Rectal smooth muscle tissue (tissue), 1 donor: ENCODE results near the gene GMPR.
A peak's percentile ranks its signal among the peaks of the same experiment; 100 is the strongest.

Source experiments
- H3K27ac ChIP-seq: one replicate; pipeline ENCODE4 v1.7.0; 2013; ENCODE audit warnings: low read depth, low read length, inconsistent platforms
- H3K27me3 ChIP-seq: one replicate; pipeline ENCODE4 v1.7.0; 2013; ENCODE audit warnings: low read length; ENCODE audit not compliant: control insufficient read depth, insufficient read depth
- H3K36me3 ChIP-seq: one replicate; pipeline ENCODE4 v1.7.0; 2013; ENCODE audit warnings: low read length; ENCODE audit not compliant: control insufficient read depth, insufficient read depth
- H3K4me1 ChIP-seq: one replicate; pipeline ENCODE4 v1.7.0; 2013; ENCODE audit warnings: low read length; ENCODE audit not compliant: control insufficient read depth, insufficient read depth
- H3K4me3 ChIP-seq: one replicate; pipeline ENCODE4 v1.7.0; 2013; ENCODE audit warnings: low read length
- H3K9ac ChIP-seq: one replicate; pipeline ENCODE4 v1.7.0; 2013; ENCODE audit warnings: low read length

The GMPR gene

GRCh38 chr6:16238057-16238962 is at the start of gene GMPR:
Gene GMPR, plus strand, starts transcription at chr6:16238587. Its CDS starts 107 bp downstream, at chr6:16238694.
- Histone ChIP-seq H3K27ac (peak within 1 kb of the TSS; percentile 71), H3K4me3 (peak within 1 kb of the TSS; percentile 67), H3K27me3 (no peaks in the 10 kb centered on the region), H3K36me3 (no peaks in the 10 kb centered on the region), H3K9ac (peak within 1 kb of the TSS; percentile 6), H3K4me1 (peaks cover 4% of the 10 kb centered on the region)

- Histone ChIP-seq H3K9ac (no peak overlapping the region), H3K36me3 (no peaks in the 10 kb centered on the region), H3K4me3 (no peak overlapping the region), H3K27me3 (no peaks in the 10 kb centered on the region), H3K27ac (no peak overlapping the region), H3K4me1 (peaks cover 2% of the 10 kb centered on the region)
These were observed 48.2 kb upstream of the GMPR start for GRCh38 chr6:16190214-16190613.

GRCh38 chr6:16196260-16196983 is 42.0 kb upstream of the GMPR start:
- H3K4me3 ChIP-seq: peak overlapping the region; percentile 18
- H3K27me3 ChIP-seq: no peaks in the 10 kb centered on the region
- H3K9ac ChIP-seq: no peak overlapping the region
- H3K36me3 ChIP-seq: no peaks in the 10 kb centered on the region
- no peak overlapping the region for H3K27ac ChIP-seq
- no peaks in the 10 kb centered on the region for H3K4me1 ChIP-seq

- H3K27ac ChIP-seq: no peak overlapping the region
- H3K9ac ChIP-seq: no peak overlapping the region
- H3K4me3 ChIP-seq: peak overlapping the region; percentile 18
- no peaks in the 10 kb centered on the region for H3K4me1 ChIP-seq
- H3K36me3 ChIP-seq: no peaks in the 10 kb centered on the region
- no peaks in the 10 kb centered on the region for H3K27me3 ChIP-seq
These were observed 41.3 kb upstream of the GMPR start for GRCh38 chr6:16196984-16197546.

- Histone ChIP-seq H3K36me3 (no peaks in the 10 kb centered on the region), H3K4me1 (no peaks in the 10 kb centered on the region), H3K9ac (no peak overlapping the region), H3K27ac (no peak overlapping the region), H3K27me3 (no peaks in the 10 kb centered on the region), H3K4me3 (no peak overlapping the region)
These were observed 40.2 kb upstream of the GMPR start for GRCh38 chr6:16198061-16198705.

GRCh38 chr6:16199804-16200203 is 38.6 kb upstream of the GMPR start:
- no peaks in the 10 kb centered on the region for H3K36me3 ChIP-seq
- H3K27ac ChIP-seq: no peak overlapping the region
- H3K27me3 ChIP-seq: no peaks in the 10 kb centered on the region
- no peak overlapping the region for H3K4me3 ChIP-seq
- no peaks in the 10 kb centered on the region for H3K4me1 ChIP-seq
- H3K9ac ChIP-seq: no peak overlapping the region

GRCh38 chr6:16200321-16200883 is 38.0 kb upstream of the GMPR start:
- Histone ChIP-seq H3K4me3 (peak overlapping the region; percentile 17), H3K27ac (no peak overlapping the region), H3K9ac (no peak overlapping the region), H3K27me3 (no peaks in the 10 kb centered on the region), H3K4me1 (no peaks in the 10 kb centered on the region), H3K36me3 (no peaks in the 10 kb centered on the region)

- no peaks in the 10 kb centered on the region for H3K36me3 ChIP-seq
- no peak overlapping the region for H3K27ac ChIP-seq
- no peaks in the 10 kb centered on the region for H3K4me1 ChIP-seq
- H3K9ac ChIP-seq: no peak overlapping the region
- no peaks in the 10 kb centered on the region for H3K27me3 ChIP-seq
- H3K4me3 ChIP-seq: no peak overlapping the region
These were observed 36.7 kb upstream of the GMPR start for GRCh38 chr6:16201706-16202105.

GRCh38 chr6:16204653-16205376 is 33.6 kb upstream of the GMPR start:
- H3K4me3 ChIP-seq: no peak overlapping the region
- no peaks in the 10 kb centered on the region for H3K4me1 ChIP-seq
- no peak overlapping the region for H3K27ac ChIP-seq
- H3K36me3 ChIP-seq: no peaks in the 10 kb centered on the region
- H3K9ac ChIP-seq: no peak overlapping the region
- H3K27me3 ChIP-seq: no peaks in the 10 kb centered on the region

- Histone ChIP-seq H3K27ac (no peak overlapping the region), H3K4me3 (no peak overlapping the region), H3K36me3 (no peaks in the 10 kb centered on the region), H3K27me3 (no peaks in the 10 kb centered on the region), H3K9ac (no peak overlapping the region), H3K4me1 (no peaks in the 10 kb centered on the region)
These were observed 32.8 kb upstream of the GMPR start for GRCh38 chr6:16205377-16206144.

- H3K27me3 ChIP-seq: no peaks in the 10 kb centered on the region
- no peak overlapping the region for H3K27ac ChIP-seq
These were observed 31.8 kb upstream of the GMPR start for GRCh38 chr6:16206595-16207037.

More at GRCh38 chr6:16206595-16207037, 31.8 kb upstream of the GMPR start:
- Histone ChIP-seq H3K36me3 (no peaks in the 10 kb centered on the region), H3K4me3 (no peak overlapping the region), H3K9ac (no peak overlapping the region), H3K4me1 (no peaks in the 10 kb centered on the region)
